Left ventricle myocardium inferior (tissue), 1 donor: Measurements from ENCODE around the gene FBXL7. TPM values are rescaled to one million over a fixed set of nuclear protein-coding genes. Genes with fewer than 3 reads are reported as not detected.
A peak's percentile ranks its signal among the peaks of the same experiment; 100 is the strongest.

Experiments
- DNase-seq: peaks from one replicate; pipeline ENCODE4 v3.0.0-alpha.2; 2020
- H3K27ac ChIP-seq: fragments of 200-600 bp; replicated peaks from 2 replicates; pipeline ENCODE4 v1.8.0; 2021
- H3K27me3 ChIP-seq: fragments of 200-600 bp; 2 replicates; pipeline ENCODE4 v1.8.0; 2021; ENCODE audit warnings: low read depth
- H3K36me3 ChIP-seq: fragments of 200-600 bp; 2 replicates; pipeline ENCODE4 v1.8.0; 2021
- H3K4me1 ChIP-seq: fragments of 200-600 bp; 2 replicates; pipeline ENCODE4 v1.8.0; 2021
- H3K4me3 ChIP-seq: fragments of 200-600 bp; 2 replicates; pipeline ENCODE4 v1.8.0; 2021; ENCODE audit warnings: mild to moderate bottlenecking, moderate library complexity
- H3K9me3 ChIP-seq: fragments of 200-600 bp; replicated peaks from 2 replicates; pipeline ENCODE4 v1.8.0; 2021
- intact Hi-C: fragments of 100-400 bp; cut with micrococcal nuclease; formaldehyde crosslinking; loops from one replicate; pipeline ENCODE4 v1.11.0; 2022
- total RNA-seq: library from RNA; stranded (reverse); fragmentation: NEBNext Ultra II Directional; extraction: Animal tissue kit (Norgen Biotek cat#: 25700); gene quantifications from one replicate; pipeline ENCODE4 v1.2.1, GENCODE V29; 2021
- TF ChIP-seq, protein P1 (sequence below): fragments of 200-600 bp; IDR thresholded peaks from 2 replicates; pipeline ENCODE4 v1.8.0; 2021; ENCODE audit warnings: antibody characterized with exemption, mild to moderate bottlenecking, borderline replicate concordance
- donor health status: DM: no; HTN: yes; CAD: no; lungs with severe emphysema.

Gene FBXL7
- total RNA-seq, 1 donor from 2014 or later = 27.7 TPM

DNA sequence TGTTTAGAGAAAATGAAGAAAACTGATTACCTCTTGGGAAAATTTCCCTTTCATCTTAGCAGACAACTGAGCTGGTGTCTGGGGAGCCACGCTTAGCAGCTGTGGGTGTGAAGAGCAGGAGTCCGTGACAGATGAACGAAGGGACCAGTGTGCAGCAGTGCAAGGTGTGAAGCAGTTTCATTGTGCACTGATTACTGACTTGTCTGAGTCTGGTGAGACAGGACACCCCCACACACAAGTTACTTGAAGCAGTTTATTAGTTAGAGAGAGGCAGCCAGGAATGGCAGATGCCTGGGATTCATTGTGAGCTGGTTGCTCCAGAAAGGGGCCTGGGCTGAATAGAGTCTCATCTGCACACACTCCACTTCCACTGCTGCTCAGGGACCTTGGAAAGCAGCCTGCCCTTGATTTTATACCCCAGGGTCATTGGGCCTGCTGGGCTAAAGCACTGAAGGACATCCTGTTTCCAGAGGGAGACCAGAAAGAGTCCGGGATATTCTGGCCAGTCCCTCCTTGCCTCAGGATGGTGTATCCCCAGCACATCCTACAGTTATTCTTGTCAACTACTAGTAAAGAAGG lies 47.4 kb downstream of the FBXL7 start:
- H3K4me3 ChIP-seq = no peak overlapping the region
- no peaks in the 10 kb centered on the region for H3K27me3 ChIP-seq
- no peaks in the 10 kb centered on the region for H3K36me3 ChIP-seq
- TF ChIP-seq, protein P1, sequence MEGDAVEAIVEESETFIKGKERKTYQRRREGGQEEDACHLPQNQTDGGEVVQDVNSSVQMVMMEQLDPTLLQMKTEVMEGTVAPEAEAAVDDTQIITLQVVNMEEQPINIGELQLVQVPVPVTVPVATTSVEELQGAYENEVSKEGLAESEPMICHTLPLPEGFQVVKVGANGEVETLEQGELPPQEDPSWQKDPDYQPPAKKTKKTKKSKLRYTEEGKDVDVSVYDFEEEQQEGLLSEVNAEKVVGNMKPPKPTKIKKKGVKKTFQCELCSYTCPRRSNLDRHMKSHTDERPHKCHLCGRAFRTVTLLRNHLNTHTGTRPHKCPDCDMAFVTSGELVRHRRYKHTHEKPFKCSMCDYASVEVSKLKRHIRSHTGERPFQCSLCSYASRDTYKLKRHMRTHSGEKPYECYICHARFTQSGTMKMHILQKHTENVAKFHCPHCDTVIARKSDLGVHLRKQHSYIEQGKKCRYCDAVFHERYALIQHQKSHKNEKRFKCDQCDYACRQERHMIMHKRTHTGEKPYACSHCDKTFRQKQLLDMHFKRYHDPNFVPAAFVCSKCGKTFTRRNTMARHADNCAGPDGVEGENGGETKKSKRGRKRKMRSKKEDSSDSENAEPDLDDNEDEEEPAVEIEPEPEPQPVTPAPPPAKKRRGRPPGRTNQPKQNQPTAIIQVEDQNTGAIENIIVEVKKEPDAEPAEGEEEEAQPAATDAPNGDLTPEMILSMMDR = no peak
- no peak for DNase-seq
- H3K27ac ChIP-seq = no peak overlapping the region
- no peaks in the 10 kb centered on the region for H3K9me3 ChIP-seq
- intact Hi-C loops = no loop called here
- H3K4me1 ChIP-seq = peaks cover 51% of the 10 kb centered on the region

DNA sequence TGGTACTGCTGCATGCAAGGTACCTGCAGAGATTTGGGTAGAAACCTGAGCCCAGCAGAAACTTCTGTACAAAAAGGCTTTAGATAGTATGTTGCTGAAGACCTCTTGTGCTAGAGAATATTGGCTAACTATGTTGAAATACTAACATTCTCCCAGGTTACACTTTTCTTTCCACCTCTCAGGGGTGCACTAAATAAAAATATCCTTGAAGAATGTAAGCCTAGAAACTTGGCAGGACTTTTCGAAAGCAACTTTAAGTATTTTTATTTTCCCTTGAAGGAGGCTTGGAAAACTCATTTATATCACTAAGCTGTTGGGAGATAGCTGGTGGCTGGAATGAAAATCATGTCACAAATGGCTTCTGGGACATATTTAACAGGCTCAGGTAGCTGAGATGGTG lies 50.0 kb downstream of the FBXL7 start:
- Histone ChIP-seq H3K4me3 (no peak overlapping the region), H3K27me3 (no peaks in the 10 kb centered on the region), H3K36me3 (no peaks in the 10 kb centered on the region), H3K9me3 (no peaks in the 10 kb centered on the region), H3K27ac (no peak overlapping the region), H3K4me1 (peaks cover 28% of the 10 kb centered on the region)
- TF ChIP-seq, protein P1 = no peak
- intact Hi-C loops = no loop called here
- no peak for DNase-seq

DNA sequence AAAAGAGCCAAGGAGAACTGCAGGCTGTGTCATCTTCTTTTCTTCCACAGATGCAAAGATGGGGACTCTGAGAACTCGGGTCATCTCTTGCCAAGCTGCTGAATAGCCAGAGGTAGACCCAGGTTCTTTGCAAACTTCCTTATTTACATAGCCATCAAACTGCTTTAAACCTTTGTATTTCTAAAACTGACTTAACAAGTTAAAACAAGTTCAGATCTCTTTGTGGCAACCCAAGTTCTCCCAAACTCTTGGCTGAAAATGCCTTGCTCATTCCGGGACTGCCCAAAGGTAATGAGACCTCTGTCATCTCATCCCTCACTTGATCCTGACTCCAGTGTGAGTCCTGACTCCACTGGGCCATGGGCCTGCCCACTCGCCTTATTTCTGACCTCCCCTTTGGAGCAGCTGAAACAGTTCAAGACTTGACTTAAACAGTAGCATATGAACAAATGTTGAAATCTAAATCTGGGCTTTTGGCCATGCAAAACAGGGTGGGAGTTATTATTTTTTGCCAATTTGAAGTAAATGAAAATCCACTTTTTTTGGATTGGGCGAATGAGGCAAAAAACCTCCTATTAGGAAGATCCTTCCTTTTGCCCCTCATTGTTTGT lies 50.6 kb downstream of the FBXL7 start:
- H3K36me3 ChIP-seq = no peaks in the 10 kb centered on the region
- no peaks in the 10 kb centered on the region for H3K27me3 ChIP-seq
- intact Hi-C loops = no loop called here
- H3K9me3 ChIP-seq = no peaks in the 10 kb centered on the region
- H3K4me1 ChIP-seq = peaks cover 26% of the 10 kb centered on the region
- no peak overlapping the region for H3K27ac ChIP-seq
- TF ChIP-seq, protein P1 = no peak
- DNase-seq = peak; percentile 15
- H3K4me3 ChIP-seq = no peak overlapping the region

DNA sequence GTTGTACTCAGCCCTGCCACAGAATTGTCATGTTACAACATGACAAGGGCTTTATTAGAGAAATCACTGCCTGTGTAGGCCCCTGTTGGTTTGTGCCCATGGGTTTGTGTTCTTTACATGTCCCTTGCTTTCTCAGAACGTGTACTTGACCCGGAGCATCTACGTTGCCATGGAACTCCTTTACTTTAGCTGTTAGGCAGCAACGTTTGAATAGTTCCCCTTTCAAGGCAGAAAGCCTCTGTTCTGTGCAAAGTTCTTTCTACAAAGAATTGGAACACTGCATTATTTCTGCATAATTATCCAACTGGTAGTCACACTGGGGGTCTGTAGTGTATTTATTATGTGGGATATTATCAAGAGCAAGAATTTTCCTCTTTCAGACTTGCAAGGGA lies 51.1 kb downstream of the FBXL7 start:
- intact Hi-C loops = no loop called here
- peaks cover 26% of the 10 kb centered on the region for H3K4me1 ChIP-seq
- TF ChIP-seq, protein P1 = no peak

GRCh38 chr5:15554542-15554941 lies 54.6 kb downstream of the FBXL7 start:
- Histone ChIP-seq H3K4me3 (no peak overlapping the region), H3K4me1 (peaks cover 25% of the 10 kb centered on the region), H3K27ac (no peak overlapping the region), H3K36me3 (no peaks in the 10 kb centered on the region), H3K9me3 (no peaks in the 10 kb centered on the region), H3K27me3 (no peaks in the 10 kb centered on the region)
- DNase-seq = no peak
- intact Hi-C loops = no loop called here
- TF ChIP-seq, protein P1 = no peak

More for the DNA sequence above, 51.1 kb downstream of the FBXL7 start:
- Histone ChIP-seq H3K27me3 (no peaks in the 10 kb centered on the region), H3K36me3 (no peaks in the 10 kb centered on the region), H3K4me3 (no peak overlapping the region), H3K27ac (no peak overlapping the region), H3K9me3 (no peaks in the 10 kb centered on the region)
- no peak for DNase-seq
